Large intestine (tissue), 3 donors: ENCODE results near the gene LHFPL5. TPM values are rescaled to one million over a fixed set of nuclear protein-coding genes. Genes with fewer than 3 reads are reported as not detected.

Source experiments
- DNase-seq, 2 donors: peaks; one replicate each; pipeline versions ENCODE4 v3.0.0 to v3.0.0-alpha.2; 2013
- H3K27ac ChIP-seq: one replicate; pipeline ENCODE4 v1.5.1; 2013; ENCODE audit warnings: low read length
- H3K27me3 ChIP-seq: 2 replicates; pipeline ENCODE4 v1.6.1; 2013; ENCODE audit warnings: low read length; ENCODE audit not compliant: control insufficient read depth, insufficient read depth
- H3K36me3 ChIP-seq: 2 replicates; pipeline ENCODE4 v1.6.1; 2013; ENCODE audit warnings: low read length; ENCODE audit not compliant: control insufficient read depth, insufficient read depth
- H3K4me1 ChIP-seq: one replicate; pipeline ENCODE4 v1.6.1; 2013; ENCODE audit warnings: low read length; ENCODE audit not compliant: control insufficient read depth, insufficient read depth
- H3K4me3 ChIP-seq: one replicate; pipeline ENCODE4 v1.5.1; 2013; ENCODE audit warnings: low read length
- H3K9me3 ChIP-seq: one replicate; pipeline ENCODE4 v1.6.1; 2013; ENCODE audit warnings: mild to moderate bottlenecking, low read depth, low read length, moderate library complexity; ENCODE audit not compliant: control insufficient read depth
- WGBS: methylation state at CpG from one replicate; pipeline ENCODE4 v1.1.5; 2013; ENCODE audit warnings: low lambda C conversion rate; ENCODE audit not compliant: insufficient coverage; 5-methylcytosine and 5-hydroxymethylcytosine counted together
- polyA plus RNA-seq: library from polyadenylated mRNA; unstranded; fragments of 120-200 nt; gene quantifications from one replicate; pipeline ENCODE4 v1.2.1, GENCODE V29; 2013

LHFPL5 gene
- polyA plus RNA-seq, 1 donor = 0.33 TPM

DNA sequence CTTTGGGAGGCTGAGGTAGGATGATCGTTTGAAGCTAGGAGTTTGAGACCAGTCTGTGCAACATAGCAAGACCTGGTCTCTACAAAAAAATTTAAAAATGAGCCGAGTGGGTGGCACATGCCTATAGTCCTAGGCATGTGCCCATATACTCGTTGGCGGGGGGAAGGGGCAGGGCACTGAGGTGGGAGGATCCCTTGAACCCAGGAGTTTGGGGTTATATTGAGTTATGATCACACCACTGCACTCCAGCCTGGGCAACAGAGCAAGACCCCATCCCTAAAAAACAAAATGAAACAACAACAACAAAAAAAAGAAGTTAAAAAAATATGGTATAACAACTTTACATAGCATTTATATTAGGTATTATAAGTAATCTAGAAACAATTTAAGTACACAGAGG lies 47.8 kb downstream of the LHFPL5 start:
- Histone ChIP-seq H3K36me3 (peaks cover 48% of the 10 kb centered on the region), H3K27ac (no peak overlapping the region), H3K4me1 (no peaks in the 10 kb centered on the region), H3K27me3 (no peaks in the 10 kb centered on the region), H3K4me3 (no peak overlapping the region), H3K9me3 (no peaks in the 10 kb centered on the region)
- DNase-seq = no peak
- 100% methylated on average over 1 of the region's 4 CpGs for WGBS

DNA sequence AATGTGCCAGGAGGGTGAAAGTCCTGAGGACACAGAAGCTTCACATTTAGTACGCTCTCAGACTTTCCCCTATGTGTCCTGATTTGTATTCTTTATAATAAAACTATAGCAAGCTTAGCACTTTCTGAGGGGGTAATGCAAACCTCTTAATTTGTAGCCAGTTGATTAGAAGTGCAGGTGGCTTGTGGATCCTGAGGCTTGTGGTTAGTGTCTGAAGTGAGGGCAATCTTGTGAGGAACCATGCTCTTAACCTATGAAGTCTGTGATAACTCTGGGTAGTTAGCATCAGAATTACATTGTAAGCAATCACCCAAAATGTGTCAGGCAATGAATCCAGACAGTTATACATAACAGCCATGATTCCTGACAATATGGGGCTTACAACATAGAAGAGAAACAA lies 51.1 kb downstream of the LHFPL5 start:
- Histone ChIP-seq H3K27me3 (no peaks in the 10 kb centered on the region), H3K36me3 (peaks cover 51% of the 10 kb centered on the region), H3K4me3 (no peak overlapping the region), H3K4me1 (no peaks in the 10 kb centered on the region), H3K9me3 (no peaks in the 10 kb centered on the region), H3K27ac (no peak overlapping the region)
- WGBS = no CpG with 5 or more reads among the region's 1 CpG
- no peak for DNase-seq

DNA sequence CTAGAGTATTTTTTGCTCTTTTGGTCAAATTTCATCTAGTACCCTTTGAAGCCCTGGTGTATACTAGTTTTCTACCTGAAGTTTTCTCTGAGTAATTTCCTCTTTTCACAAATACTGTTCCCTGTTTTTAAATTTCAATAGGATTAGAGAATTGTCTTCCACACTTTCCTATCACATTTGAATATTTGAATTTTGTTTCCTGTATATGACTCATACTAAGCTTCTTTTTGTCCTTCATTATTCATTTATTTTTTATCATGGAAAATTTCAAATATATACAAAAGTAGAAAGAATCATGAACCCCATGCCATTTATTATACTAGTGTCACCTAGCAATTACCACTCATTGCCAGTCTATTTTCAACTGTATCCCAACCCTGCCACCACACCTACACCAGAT lies 52.7 kb downstream of the LHFPL5 start:
- Histone ChIP-seq H3K9me3 (no peaks in the 10 kb centered on the region), H3K27me3 (no peaks in the 10 kb centered on the region), H3K4me3 (no peak overlapping the region), H3K27ac (no peak overlapping the region), H3K36me3 (peaks cover 50% of the 10 kb centered on the region), H3K4me1 (no peaks in the 10 kb centered on the region)
- DNase-seq = no peak

DNA sequence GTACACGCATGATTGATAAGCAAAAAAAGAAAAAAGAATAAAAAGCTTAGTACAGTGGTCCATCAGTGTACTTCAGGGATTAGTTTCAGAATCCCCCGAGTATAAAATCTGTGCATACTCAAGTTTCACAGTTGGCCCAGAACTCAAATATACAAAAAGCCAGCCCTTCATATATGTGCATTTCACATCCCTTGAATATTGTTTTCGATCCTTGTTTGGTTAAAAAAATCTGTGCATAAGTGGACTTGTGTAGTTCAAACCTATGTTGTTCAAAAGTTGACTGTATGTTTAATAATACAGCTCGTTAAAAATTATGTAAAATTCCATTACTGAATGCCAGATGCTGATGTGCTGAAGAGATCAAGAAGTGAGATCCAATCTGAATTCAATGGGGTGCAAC lies 54.2 kb downstream of the LHFPL5 start:
- H3K9me3 ChIP-seq = no peaks in the 10 kb centered on the region
- H3K4me3 ChIP-seq = no peak overlapping the region
- 100% methylated on average over 2 of the region's 4 CpGs for WGBS
- DNase-seq = no peak
- H3K4me1 ChIP-seq = no peaks in the 10 kb centered on the region
- H3K36me3 ChIP-seq = peaks cover 37% of the 10 kb centered on the region
- H3K27ac ChIP-seq = no peak overlapping the region
- H3K27me3 ChIP-seq = no peaks in the 10 kb centered on the region

Other genes starting within 250 kb of the LHFPL5 start
- gene FKBP5, start 116.4 kb upstream of the LHFPL5 start, polyA plus RNA-seq = 9.4 TPM
- gene ARMC12, start 68.3 kb upstream of the LHFPL5 start, polyA plus RNA-seq = 0.51 TPM
- not detected for gene CLPSL2, start 28.8 kb upstream of the LHFPL5 start, polyA plus RNA-seq
- not detected for gene CLPSL1, start 24.3 kb upstream of the LHFPL5 start, polyA plus RNA-seq
- gene CLPS, start 8.0 kb upstream of the LHFPL5 start, polyA plus RNA-seq = 0.63 TPM
- gene SRPK1, start 115.7 kb downstream of the LHFPL5 start, polyA plus RNA-seq = 50.9 TPM
- gene SLC26A8, start 219.3 kb downstream of the LHFPL5 start, polyA plus RNA-seq = 0.24 TPM
- 74.8 TPM for gene MAPK14, start 222.5 kb downstream of the LHFPL5 start, polyA plus RNA-seq